Breast epithelium (tissue), 3 donors: ENCODE results near the gene MFAP3L.

Experiments
- POLR2A ChIP-seq: fragments of 450-650 bp; IDR thresholded peaks from one replicate; pipeline ENCODE4 v1.6.1; 2016; ENCODE audit warnings: antibody characterized with exemption, mild to moderate bottlenecking, moderate library complexity
- POLR2AphosphoS5 ChIP-seq, 3 donors: sonication (generic); formaldehyde crosslinking; IDR thresholded peaks; one replicate each; pipeline ENCODE4 v1.6.1; 2017; ENCODE audit warnings: antibody characterized with exemption in 3 of 3
- TF ChIP-seq, protein P1 (sequence below), 3 donors: fragments of 450-650 bp; IDR thresholded peaks; one replicate each; pipeline ENCODE4 v1.5.1; 2016 to 2017; ENCODE audit warnings: antibody characterized with exemption in 3 of 3, mild to moderate bottlenecking in 3 of 3, moderate library complexity in 3 of 3

- TF ChIP-seq POLR2AphosphoS5 (IDR thresholded peaks at IDR 0.05): no peak
- TF ChIP-seq, protein P1, sequence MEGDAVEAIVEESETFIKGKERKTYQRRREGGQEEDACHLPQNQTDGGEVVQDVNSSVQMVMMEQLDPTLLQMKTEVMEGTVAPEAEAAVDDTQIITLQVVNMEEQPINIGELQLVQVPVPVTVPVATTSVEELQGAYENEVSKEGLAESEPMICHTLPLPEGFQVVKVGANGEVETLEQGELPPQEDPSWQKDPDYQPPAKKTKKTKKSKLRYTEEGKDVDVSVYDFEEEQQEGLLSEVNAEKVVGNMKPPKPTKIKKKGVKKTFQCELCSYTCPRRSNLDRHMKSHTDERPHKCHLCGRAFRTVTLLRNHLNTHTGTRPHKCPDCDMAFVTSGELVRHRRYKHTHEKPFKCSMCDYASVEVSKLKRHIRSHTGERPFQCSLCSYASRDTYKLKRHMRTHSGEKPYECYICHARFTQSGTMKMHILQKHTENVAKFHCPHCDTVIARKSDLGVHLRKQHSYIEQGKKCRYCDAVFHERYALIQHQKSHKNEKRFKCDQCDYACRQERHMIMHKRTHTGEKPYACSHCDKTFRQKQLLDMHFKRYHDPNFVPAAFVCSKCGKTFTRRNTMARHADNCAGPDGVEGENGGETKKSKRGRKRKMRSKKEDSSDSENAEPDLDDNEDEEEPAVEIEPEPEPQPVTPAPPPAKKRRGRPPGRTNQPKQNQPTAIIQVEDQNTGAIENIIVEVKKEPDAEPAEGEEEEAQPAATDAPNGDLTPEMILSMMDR (IDR thresholded peaks at IDR 0.05): no peak
- no peak for TF ChIP-seq POLR2A
Measured at GRCh38 chr4:170071196-170071595, 45.0 kb upstream of the MFAP3L start.
